Brain microvascular endothelial cell (primary cell): ENCODE measurements around the gene MKNK1.
A peak's percentile ranks its signal among the peaks of the same experiment; 100 is the strongest.

Experiments
- DNase-seq: peaks from one replicate; pipeline ENCODE4 v3.0.0-alpha.2; 2020
- H3K27ac ChIP-seq: fragments of 250-450 bp; sonication (Bioruptor Pico); 2 replicates; pipeline ENCODE4 v1.5.1; 2020; ENCODE audit warnings: mild to moderate bottlenecking, moderate library complexity
- H3K27me3 ChIP-seq: fragments of 250-450 bp; sonication (Bioruptor Pico); replicated peaks from 2 replicates; pipeline ENCODE4 v1.5.1; 2020; ENCODE audit warnings: mild to moderate bottlenecking
- H3K36me3 ChIP-seq: fragments of 250-450 bp; sonication (Bioruptor Pico); replicated peaks from 2 replicates; pipeline ENCODE4 v1.5.1; 2020; ENCODE audit warnings: mild to moderate bottlenecking
- H3K4me3 ChIP-seq: 2 replicates; pipeline ENCODE4 v1.5.1; 2011; ENCODE audit warnings: low read depth, mild to moderate bottlenecking, control low read depth, low read length, moderate library complexity
- CTCF ChIP-seq: IDR thresholded peaks from 2 replicates; pipeline ENCODE4 v1.5.1; 2011; ENCODE audit warnings: low read depth, mild to moderate bottlenecking, moderate library complexity, low read length, control low read depth, inconsistent platforms; ENCODE audit errors: missing control alignments
- in situ Hi-C: cut with HindIII; loops from 2 replicates; pipeline ENCODE4 v1.10.0; 2017; ENCODE audit warnings: low sequenced_read_pairs, low pct_ligation_motif_present

MKNK1 gene

DNA sequence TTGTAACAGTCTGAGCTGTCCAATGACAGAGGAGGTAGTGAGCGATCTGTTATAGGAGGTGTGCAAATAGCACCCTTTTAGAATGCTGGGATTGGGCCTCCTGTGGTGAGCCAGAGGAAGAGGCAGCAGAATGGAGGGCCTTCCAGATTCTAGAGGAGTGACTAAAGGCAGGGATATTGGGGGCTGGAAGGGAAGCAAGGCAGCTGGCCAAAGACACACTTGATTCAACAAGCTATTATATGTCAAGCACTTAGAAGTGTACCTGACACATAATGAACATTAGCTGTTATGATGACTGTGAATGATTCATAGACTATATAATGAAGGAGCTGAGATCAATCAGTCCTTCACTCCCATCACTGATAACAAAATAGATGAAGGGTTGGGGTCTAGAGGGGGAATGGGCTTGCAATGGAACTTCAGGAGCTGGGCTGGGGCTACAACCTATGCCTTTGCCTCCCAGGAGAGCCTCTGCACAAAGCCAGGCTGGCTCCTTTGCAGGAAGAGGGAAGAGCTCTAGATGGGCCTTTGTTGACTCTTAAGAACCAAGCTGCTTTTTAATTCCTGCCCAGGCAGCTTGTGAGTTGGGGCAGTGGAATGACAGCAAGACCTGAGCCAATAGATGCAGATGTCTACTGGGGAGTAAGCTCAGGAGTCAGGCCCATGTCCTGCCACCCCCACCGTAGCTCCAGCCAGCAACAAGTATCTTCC, 2.3 kb upstream of the MKNK1 start:
- DNase-seq: no peak
- H3K27ac ChIP-seq: no peak overlapping the region
- no peak for TF ChIP-seq CTCF
- no peak overlapping the region for H3K4me3 ChIP-seq
- in situ Hi-C loops: no loop called here
- H3K27me3 ChIP-seq: no peaks in the 10 kb centered on the region
- peaks cover 6% of the 10 kb centered on the region for H3K36me3 ChIP-seq

GRCh38 chr1:46605232-46605631, 1.2 kb upstream of the MKNK1 start:
- Histone ChIP-seq H3K27ac (no peak overlapping the region), H3K36me3 (peaks cover 6% of the 10 kb centered on the region), H3K4me3 (no peak overlapping the region), H3K27me3 (no peaks in the 10 kb centered on the region)
- no peak for TF ChIP-seq CTCF
- no peak for DNase-seq
- in situ Hi-C loops: no loop called here

GRCh38 chr1:46603481-46603857, 599 bp downstream of the MKNK1 start:
- no peak overlapping the region for H3K27ac ChIP-seq
- no peaks in the 10 kb centered on the region for H3K27me3 ChIP-seq
- no peak for TF ChIP-seq CTCF
- in situ Hi-C loops: no loop called here
- DNase-seq: no peak
- peaks cover 2% of the 10 kb centered on the region for H3K36me3 ChIP-seq
- H3K4me3 ChIP-seq: peak overlapping the region; percentile 97

GRCh38 chr1:46601257-46602007, 2.6 kb downstream of the MKNK1 start:
- no peaks in the 10 kb centered on the region for H3K27me3 ChIP-seq
- DNase-seq: no peak
- H3K4me3 ChIP-seq: no peak overlapping the region
- H3K27ac ChIP-seq: no peak overlapping the region
- H3K36me3 ChIP-seq: no peaks in the 10 kb centered on the region
- no peak for TF ChIP-seq CTCF
- in situ Hi-C loops: no loop called here

GRCh38 chr1:46599059-46599970, 4.8 kb downstream of the MKNK1 start:
- Histone ChIP-seq H3K36me3 (no peaks in the 10 kb centered on the region), H3K27ac (no peak overlapping the region), H3K4me3 (no peak overlapping the region), H3K27me3 (no peaks in the 10 kb centered on the region)
- no peak for TF ChIP-seq CTCF
- in situ Hi-C loops: no loop called here
- no peak for DNase-seq
